ENCODE measurements around the gene HCN2. TPM values are rescaled to one million over a fixed set of nuclear protein-coding genes. Genes with fewer than 3 reads are reported as not detected.

Gene HCN2
- total and polyA plus RNA-seq, 12 donors = 0.74 to 9.1 (median 3.6) TPM

DNA sequence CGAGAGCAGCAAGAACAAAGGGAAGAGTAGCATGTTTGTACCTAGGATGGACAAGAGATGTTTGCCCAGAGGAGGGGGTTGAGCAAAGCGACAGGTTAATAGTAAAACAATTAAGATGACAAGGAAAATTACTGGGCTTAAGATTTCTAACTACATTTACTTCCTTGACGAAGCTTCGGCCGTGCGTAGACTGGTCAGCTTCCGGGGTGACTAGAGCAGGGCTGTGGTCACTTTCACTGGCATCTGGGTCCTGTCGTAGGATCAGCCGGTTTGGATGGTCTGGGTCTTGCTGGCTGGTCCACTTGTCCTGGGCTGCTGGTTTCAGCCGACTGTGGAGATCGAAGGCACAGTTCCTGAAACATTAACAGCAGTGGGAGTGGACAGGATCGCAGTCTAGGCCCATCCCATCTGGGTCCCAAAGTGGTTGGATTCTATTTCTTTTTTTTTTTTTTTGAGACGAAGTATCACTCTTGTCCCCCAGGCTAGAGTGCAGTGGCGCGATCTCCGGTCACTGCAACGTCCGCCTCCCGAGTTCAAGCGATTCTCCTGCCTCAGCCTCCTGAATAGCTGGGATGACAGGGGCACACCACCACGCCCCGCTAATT lies 22.3 kb upstream of the HCN2 start:
- no peaks in the 10 kb centered on the region for H3K27me3 ChIP-seq
- no peaks in the 10 kb centered on the region for H3K9me3 ChIP-seq (replicated peaks in 1 of 3)
- peak overlapping the region in 1 of 5 donors; percentile 52 for H3K27ac ChIP-seq
- no peak for TF ChIP-seq POLR2A (IDR thresholded peaks at IDR 0.05)
- TF ChIP-seq, protein P1, sequence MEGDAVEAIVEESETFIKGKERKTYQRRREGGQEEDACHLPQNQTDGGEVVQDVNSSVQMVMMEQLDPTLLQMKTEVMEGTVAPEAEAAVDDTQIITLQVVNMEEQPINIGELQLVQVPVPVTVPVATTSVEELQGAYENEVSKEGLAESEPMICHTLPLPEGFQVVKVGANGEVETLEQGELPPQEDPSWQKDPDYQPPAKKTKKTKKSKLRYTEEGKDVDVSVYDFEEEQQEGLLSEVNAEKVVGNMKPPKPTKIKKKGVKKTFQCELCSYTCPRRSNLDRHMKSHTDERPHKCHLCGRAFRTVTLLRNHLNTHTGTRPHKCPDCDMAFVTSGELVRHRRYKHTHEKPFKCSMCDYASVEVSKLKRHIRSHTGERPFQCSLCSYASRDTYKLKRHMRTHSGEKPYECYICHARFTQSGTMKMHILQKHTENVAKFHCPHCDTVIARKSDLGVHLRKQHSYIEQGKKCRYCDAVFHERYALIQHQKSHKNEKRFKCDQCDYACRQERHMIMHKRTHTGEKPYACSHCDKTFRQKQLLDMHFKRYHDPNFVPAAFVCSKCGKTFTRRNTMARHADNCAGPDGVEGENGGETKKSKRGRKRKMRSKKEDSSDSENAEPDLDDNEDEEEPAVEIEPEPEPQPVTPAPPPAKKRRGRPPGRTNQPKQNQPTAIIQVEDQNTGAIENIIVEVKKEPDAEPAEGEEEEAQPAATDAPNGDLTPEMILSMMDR (IDR thresholded peaks at IDR 0.05) = no peak
- no peak for DNase-seq
- H3K4me3 ChIP-seq = no peak overlapping the region
- no peaks in the 10 kb centered on the region for H3K36me3 ChIP-seq (replicated peaks in 1 of 2)
- intact Hi-C loops (cut with DNase I) = loop anchor here in 1 of 2 donors (5.0 kb wide), 1 partner anchor 35 kb away; the partner anchor contains the start of gene CDC34
- peaks cover 8 to 11% of the 10 kb centered on the region in 2 donors for H3K4me1 ChIP-seq (replicated peaks in 1 of 2)
- WGBS, 4 donors = 91 to 96% (median 94%) methylated on average over 21 to 22 of the region's 22 CpGs

DNA sequence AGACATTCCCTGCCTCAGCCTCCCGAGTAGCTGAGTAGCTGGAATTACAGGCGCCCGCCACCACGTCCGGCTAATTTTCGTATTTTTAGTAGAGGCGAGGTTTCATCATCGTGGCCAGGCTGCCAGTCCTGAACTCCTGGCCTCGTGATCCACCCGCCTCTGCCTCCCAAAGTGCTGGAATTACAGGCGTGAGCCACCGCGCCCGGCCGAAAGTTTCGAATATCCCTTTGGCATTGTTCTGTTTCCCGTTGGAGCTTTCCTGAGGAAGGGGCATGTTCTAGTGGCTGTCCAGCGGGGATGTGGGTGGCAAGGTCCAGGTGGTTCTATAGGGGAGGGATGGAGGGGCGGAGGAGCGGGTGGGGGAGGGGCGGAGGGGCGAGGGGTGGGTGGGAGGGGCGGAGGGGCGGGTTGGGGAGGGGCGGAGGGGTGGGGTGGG lies 19.4 kb upstream of the HCN2 start:
- Histone ChIP-seq H3K4me1 (replicated peaks in 1 of 2) (peaks cover 26 to 30% of the 10 kb centered on the region in 2 donors), H3K27ac (no peak overlapping the region), H3K36me3 (replicated peaks in 1 of 2) (no peaks in the 10 kb centered on the region), H3K4me3 (no peak overlapping the region), H3K9me3 (replicated peaks in 1 of 3) (no peaks in the 10 kb centered on the region), H3K27me3 (no peaks in the 10 kb centered on the region)
- intact Hi-C loops (cut with DNase I) = no loop called here
- TF ChIP-seq, protein P1 (IDR thresholded peaks at IDR 0.05) = no peak
- no peak for TF ChIP-seq POLR2A (IDR thresholded peaks at IDR 0.05)
- DNase-seq = peak in 2 of 7 donors; percentile 36 to 50
- WGBS, 4 donors = 73 to 87% (median 79%) methylated on average over 14 to 18 of the region's 25 CpGs

DNA sequence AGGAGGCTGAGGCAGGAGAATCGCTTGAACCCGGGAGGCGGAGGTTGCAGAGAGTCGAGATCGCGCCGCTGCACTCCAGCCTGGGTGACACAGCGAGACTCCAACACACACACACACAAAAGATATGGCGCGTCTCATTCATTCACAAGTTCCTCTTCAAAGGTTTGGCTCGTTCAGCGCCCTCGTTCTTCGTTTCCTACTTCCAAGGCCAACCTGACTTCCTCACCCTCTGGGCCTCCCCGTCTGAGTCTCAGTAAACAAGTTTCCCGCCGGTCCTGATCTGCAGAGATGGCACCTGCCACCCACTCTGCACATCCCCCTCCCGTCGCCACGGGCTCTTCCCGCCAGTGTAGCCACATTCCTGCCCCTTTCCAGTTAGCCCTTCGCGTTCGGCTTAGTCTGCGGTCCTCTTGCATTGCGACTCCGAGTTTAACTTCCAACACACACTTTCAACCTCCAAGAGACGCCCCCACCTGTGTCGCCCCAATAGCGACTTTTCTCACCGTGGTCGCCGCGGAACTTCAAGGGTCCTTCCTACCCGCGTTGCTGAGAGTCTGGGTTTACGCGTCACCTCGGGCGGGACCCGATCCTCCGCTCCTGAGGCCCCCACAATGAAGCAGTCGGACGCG lies 18.6 kb upstream of the HCN2 start:
- DNase-seq = peak; percentile 50 to 82 (median 74)
- Histone ChIP-seq H3K27me3 (no peaks in the 10 kb centered on the region), H3K27ac (peak overlapping the region; percentile 47 to 94 (median 76)), H3K4me3 (peak overlapping the region in 2 of 4 donors; percentile 22 to 47), H3K9me3 (replicated peaks in 1 of 3) (no peaks in the 10 kb centered on the region), H3K4me1 (replicated peaks in 1 of 2) (peaks cover 34 to 38% of the 10 kb centered on the region in 2 donors), H3K36me3 (replicated peaks in 1 of 2) (no peaks in the 10 kb centered on the region)
- intact Hi-C loops (cut with DNase I) = no loop called here
- TF ChIP-seq, protein P1 (IDR thresholded peaks at IDR 0.05) = no peak
- peak in 1 of 2 donors; percentile 17 for TF ChIP-seq POLR2A (IDR thresholded peaks at IDR 0.05)
- WGBS, 4 donors = 3 to 7% (median 4%) methylated on average over 32 to 45 of the region's 45 CpGs

DNA sequence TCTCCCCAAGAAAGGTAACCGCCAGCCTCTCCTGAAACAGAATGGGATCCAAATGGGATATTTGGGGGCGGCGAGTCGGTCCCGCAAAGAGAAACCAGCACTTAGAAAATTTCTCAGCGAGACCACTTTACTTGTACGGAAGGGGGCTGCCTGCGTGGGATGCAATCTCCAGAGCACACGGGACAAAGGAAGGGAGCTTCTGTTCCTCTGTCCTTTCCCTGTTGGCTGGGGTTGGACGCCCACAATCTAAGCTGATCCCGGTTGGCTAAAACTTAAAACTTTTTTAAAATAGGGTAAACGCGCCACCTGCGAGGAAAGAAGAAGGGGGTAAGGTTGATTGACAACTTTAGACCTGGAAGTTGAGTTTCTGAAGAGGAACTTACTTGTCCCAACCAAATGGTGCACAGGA lies 18.1 kb upstream of the HCN2 start:
- H3K9me3 ChIP-seq (replicated peaks in 1 of 3) = no peaks in the 10 kb centered on the region
- H3K27ac ChIP-seq = peak overlapping the region; percentile 53 to 94 (median 76)
- no peak for TF ChIP-seq POLR2A (IDR thresholded peaks at IDR 0.05)
- TF ChIP-seq, protein P1 (IDR thresholded peaks at IDR 0.05) = no peak
- peaks cover 38 to 43% of the 10 kb centered on the region in 2 donors for H3K4me1 ChIP-seq (replicated peaks in 1 of 2)
- intact Hi-C loops (cut with DNase I) = no loop called here
- peak overlapping the region in 2 of 4 donors; percentile 22 to 47 for H3K4me3 ChIP-seq
- WGBS, 4 donors = 4 to 6% (median 5%) methylated on average over 13 to 14 of the region's 14 CpGs
- no peak for DNase-seq
- H3K27me3 ChIP-seq = no peaks in the 10 kb centered on the region
- H3K36me3 ChIP-seq (replicated peaks in 1 of 2) = no peaks in the 10 kb centered on the region
